Right atrium auricular region (tissue), 2 donors: Measurements from ENCODE around the gene FNDC3A. TPM values are rescaled to one million over a fixed set of nuclear protein-coding genes. Genes with fewer than 3 reads are reported as not detected.
A peak's percentile ranks its signal among the peaks of the same experiment; 100 is the strongest.

Experiments
- DNase-seq: peaks from one replicate; pipeline ENCODE4 v3.0.0-alpha.2; 2019; ENCODE audit warnings: low spot score
- H3K27ac ChIP-seq, 2 donors: fragments of 200-600 bp; sonication (generic); 1 replicate in 1 of 2; 2 replicates in 1 of 2; pipeline ENCODE4 v1.5.1; 2016 to 2019
- H3K27me3 ChIP-seq, 2 donors: fragments of 200-600 bp; sonication (generic); one replicate each; pipeline versions ENCODE4 v1.5.1 to v1.6.0; 2017 to 2019
- H3K36me3 ChIP-seq: fragments of 200-600 bp; sonication (generic); one replicate; pipeline ENCODE4 v1.5.1; 2016
- H3K4me1 ChIP-seq, 2 donors: fragments of 200-600 bp; sonication (generic); one replicate each; pipeline versions ENCODE4 v1.5.1 to v1.6.0; 2017 to 2019
- H3K4me3 ChIP-seq, 2 donors: fragments of 200-600 bp; sonication (generic); 1 replicate in 1 of 2; 2 replicates in 1 of 2; pipeline ENCODE4 v1.5.1; 2017 to 2019; ENCODE audit warnings: mild to moderate bottlenecking in 1 of 2, moderate library complexity in 1 of 2
- H3K9me3 ChIP-seq, 2 donors: fragments of 200-600 bp; sonication (generic); one replicate each; pipeline ENCODE4 v1.5.1; 2019
- total RNA-seq, 2 donors: library from RNA; depleted of rRNA; stranded (reverse); fragments of >200 nt; gene quantifications; one replicate each; pipeline ENCODE4 v1.1.0, GENCODE V29; 2016
- TF ChIP-seq, protein P1 (sequence below), 2 donors: fragments of 200-600 bp; sonication (generic); IDR thresholded peaks; one replicate each; pipeline ENCODE4 v1.5.1; 2019; ENCODE audit warnings: antibody characterized with exemption in 2 of 2

Gene FNDC3A
- total RNA-seq, 2 donors from 2014 or later = 22.7 to 29.4 TPM

DNA sequence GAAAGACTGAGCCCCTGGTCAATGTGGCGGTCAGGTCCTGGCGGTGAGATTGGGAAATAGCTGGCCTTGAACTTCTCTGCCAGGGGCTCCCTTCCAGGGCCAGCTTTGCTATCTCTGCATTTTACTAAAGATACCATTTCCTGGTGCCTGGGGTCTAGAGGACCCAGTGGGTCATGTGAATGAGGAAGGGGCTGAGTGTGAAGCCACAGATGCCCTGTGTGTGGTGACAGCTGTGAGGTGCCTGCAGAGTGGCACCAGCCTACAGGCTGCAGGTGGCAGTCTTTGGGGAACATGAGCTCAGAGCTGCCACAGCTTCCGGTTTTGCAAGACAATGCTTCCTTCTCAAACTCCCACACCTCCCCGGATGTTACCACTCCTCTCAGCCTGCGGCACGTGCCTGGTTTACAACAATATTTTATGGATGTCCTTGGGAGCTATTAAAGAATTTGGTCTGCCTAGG is 239.2 kb downstream of the FNDC3A start:
- Histone ChIP-seq H3K36me3 (no peaks in the 10 kb centered on the region), H3K27ac (no peak overlapping the region), H3K4me1 (peaks cover 0 to 9% of the 10 kb centered on the region in 2 donors), H3K9me3 (no peaks in the 10 kb centered on the region), H3K27me3 (peaks cover 3 to 5% of the 10 kb centered on the region in 2 donors), H3K4me3 (no peak overlapping the region)
- no peak for DNase-seq
- TF ChIP-seq, protein P1, sequence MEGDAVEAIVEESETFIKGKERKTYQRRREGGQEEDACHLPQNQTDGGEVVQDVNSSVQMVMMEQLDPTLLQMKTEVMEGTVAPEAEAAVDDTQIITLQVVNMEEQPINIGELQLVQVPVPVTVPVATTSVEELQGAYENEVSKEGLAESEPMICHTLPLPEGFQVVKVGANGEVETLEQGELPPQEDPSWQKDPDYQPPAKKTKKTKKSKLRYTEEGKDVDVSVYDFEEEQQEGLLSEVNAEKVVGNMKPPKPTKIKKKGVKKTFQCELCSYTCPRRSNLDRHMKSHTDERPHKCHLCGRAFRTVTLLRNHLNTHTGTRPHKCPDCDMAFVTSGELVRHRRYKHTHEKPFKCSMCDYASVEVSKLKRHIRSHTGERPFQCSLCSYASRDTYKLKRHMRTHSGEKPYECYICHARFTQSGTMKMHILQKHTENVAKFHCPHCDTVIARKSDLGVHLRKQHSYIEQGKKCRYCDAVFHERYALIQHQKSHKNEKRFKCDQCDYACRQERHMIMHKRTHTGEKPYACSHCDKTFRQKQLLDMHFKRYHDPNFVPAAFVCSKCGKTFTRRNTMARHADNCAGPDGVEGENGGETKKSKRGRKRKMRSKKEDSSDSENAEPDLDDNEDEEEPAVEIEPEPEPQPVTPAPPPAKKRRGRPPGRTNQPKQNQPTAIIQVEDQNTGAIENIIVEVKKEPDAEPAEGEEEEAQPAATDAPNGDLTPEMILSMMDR (IDR thresholded peaks at IDR 0.05) = no peak

DNA sequence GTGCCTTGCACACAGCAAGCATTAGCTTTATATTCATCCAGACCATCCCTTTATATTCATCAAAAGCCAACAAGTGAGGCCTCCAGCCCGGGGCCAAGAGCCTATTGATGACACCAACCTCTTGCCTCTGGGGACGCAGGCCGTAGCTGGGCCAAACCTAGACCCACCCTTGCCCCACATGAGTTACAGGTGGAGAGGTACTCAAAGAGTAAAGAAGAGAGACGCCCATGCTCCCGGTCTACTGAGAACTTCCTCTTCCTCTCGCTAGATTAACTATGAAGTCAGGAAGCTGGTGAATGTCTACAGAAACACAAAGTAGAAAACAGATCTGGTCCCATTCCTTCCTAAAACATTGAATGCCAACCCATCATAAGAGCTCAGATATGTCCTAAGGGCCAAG is 240.6 kb downstream of the FNDC3A start:
- Histone ChIP-seq H3K9me3 (no peaks in the 10 kb centered on the region), H3K4me3 (no peak overlapping the region)

DNA sequence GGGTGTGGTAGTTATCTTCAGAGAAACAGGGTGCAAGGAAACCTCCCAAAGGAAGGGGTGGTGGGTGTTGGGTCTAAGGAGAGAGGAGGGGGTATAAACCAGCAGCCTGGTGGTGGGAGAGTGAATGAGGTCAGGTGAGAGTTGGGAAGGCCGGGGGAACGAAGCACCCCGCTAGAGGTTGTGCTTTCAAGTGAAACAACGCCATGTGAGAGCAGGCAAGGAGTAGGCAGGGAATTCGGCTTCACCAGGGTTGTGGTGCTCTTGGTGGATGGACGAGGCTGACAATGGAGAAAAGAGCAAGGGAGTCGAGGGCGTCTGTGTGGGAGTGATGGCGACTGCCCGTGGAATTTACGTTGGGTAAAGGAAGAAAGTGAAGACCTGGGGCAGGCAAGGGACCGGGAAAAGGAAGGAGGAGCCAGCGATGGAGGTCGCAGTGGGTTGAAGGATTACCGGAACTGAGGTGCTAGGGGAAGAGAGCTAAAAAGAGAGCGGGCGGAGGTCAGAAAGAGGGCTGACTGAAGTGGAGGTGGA is 242.3 kb downstream of the FNDC3A start:
- H3K27ac ChIP-seq = no peak overlapping the region
- H3K9me3 ChIP-seq = no peaks in the 10 kb centered on the region
- TF ChIP-seq, protein P1 (IDR thresholded peaks at IDR 0.05) = no peak
- H3K36me3 ChIP-seq = no peaks in the 10 kb centered on the region
- H3K4me3 ChIP-seq = no peak overlapping the region
- H3K27me3 ChIP-seq = peaks cover 14 to 18% of the 10 kb centered on the region in 2 donors
- H3K4me1 ChIP-seq = peaks cover 0 to 19% of the 10 kb centered on the region in 2 donors
- no peak for DNase-seq

More for the DNA sequence above, 240.6 kb downstream of the FNDC3A start:
- Histone ChIP-seq H3K36me3 (no peaks in the 10 kb centered on the region), H3K27me3 (peaks cover 11 to 17% of the 10 kb centered on the region in 2 donors), H3K27ac (no peak overlapping the region), H3K4me1 (peaks cover 0 to 19% of the 10 kb centered on the region in 2 donors)
- DNase-seq = no peak
- TF ChIP-seq, protein P1 (IDR thresholded peaks at IDR 0.05) = no peak

DNA sequence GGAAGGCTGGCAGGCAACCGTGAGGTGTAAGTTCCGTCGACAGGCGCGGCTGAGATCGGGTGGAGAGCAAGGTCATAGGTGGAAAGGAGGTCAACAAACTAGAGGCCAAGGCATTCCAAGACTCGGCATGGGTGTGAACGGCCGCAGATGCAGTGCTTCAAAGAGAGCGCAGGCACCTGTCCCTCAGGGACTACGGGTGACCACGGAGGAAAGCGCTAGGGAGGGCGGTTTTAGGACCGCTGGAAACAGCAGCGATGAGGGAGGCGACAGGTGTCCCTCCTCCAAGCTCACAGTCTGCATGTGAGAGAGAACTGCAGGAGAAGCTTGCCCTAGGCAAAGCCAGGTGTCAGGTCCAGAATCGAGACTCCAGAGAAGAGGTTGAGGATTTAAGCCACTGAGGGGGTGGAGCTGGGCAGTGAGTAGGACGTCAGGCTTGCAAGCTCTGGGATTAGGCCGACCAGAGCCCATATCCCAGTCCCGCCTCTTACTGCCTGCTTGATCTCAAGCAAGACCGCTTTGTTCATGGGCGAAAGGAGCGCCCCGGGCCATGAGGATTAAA is 242.9 kb downstream of the FNDC3A start:
- DNase-seq = peak; percentile 50
- H3K4me1 ChIP-seq = peaks cover 0 to 19% of the 10 kb centered on the region in 2 donors
- no peak overlapping the region for H3K4me3 ChIP-seq
- no peak overlapping the region for H3K27ac ChIP-seq
- TF ChIP-seq, protein P1 (IDR thresholded peaks at IDR 0.05) = no peak
- no peaks in the 10 kb centered on the region for H3K9me3 ChIP-seq
- no peaks in the 10 kb centered on the region for H3K36me3 ChIP-seq
- H3K27me3 ChIP-seq = peaks cover 14 to 18% of the 10 kb centered on the region in 2 donors

DNA sequence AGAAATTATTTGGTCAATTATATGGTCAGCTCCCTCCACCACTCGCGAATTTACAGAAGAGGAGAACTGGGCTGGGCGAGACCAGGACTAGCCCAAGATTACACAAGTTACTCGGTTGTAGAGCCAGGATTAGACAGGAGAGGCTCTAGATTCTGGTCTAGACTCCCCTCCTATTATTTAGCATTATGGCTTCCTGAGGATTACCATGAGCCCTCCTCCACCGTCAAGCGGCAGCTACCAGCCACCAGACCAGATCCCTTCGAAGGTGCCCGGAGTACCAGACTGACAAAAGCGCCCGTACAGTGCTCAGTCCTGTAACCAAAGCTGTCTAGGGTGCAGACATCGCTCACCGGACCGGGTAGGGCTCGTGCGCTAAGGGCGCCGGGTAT is 243.9 kb downstream of the FNDC3A start:
- Histone ChIP-seq H3K27me3 (peaks cover 14 to 18% of the 10 kb centered on the region in 2 donors), H3K4me1 (peaks cover 0 to 19% of the 10 kb centered on the region in 2 donors), H3K36me3 (no peaks in the 10 kb centered on the region), H3K27ac (no peak overlapping the region), H3K4me3 (peak overlapping the region; percentile 31 to 53), H3K9me3 (no peaks in the 10 kb centered on the region)
- TF ChIP-seq, protein P1 (IDR thresholded peaks at IDR 0.05) = no peak
- peak; percentile 51 for DNase-seq
